Small intestine (tissue), 16 donors: Measurements from ENCODE around the gene FNIP1. TPM values are rescaled to one million over a fixed set of nuclear protein-coding genes. Genes with fewer than 3 reads are reported as not detected.
"Not testable (repeated sequence)": the region's sequence is repeated elsewhere in the genome, so short reads cannot be mapped to it uniquely, and the experiment has no call there.

Experiments
- DNase-seq, 2 donors: peaks; one replicate each; pipeline versions ENCODE4 v3.0.0 to v3.0.0-alpha.2; 2013
- FAIRE-seq: peaks from 2 replicates; lab custom pipeline; 2012; peaks lifted over from hg19 to GRCh38; lab: Jason Lieb, UNC
- H3K27ac ChIP-seq, 3 donors: one replicate each; pipeline ENCODE4 v1.5.1; 2013; ENCODE audit warnings: low read length in 2 of 3, mild to moderate bottlenecking in 2 of 3, control low read depth in 1 of 3, inconsistent platforms in 1 of 3, low read depth in 1 of 3, moderate library complexity in 1 of 3
- H3K27me3 ChIP-seq, 3 donors: one replicate each; pipeline ENCODE4 v1.6.1; 2013; ENCODE audit warnings: low read length in 3 of 3, inconsistent platforms in 1 of 3; ENCODE audit not compliant: control insufficient read depth in 3 of 3, insufficient read depth in 3 of 3
- H3K36me3 ChIP-seq, 3 donors: one replicate each; pipeline ENCODE4 v1.6.1; 2013; ENCODE audit warnings: low read length in 3 of 3, inconsistent platforms in 1 of 3, low read depth in 1 of 3, mild to moderate bottlenecking in 1 of 3, moderate library complexity in 1 of 3; ENCODE audit not compliant: control insufficient read depth in 3 of 3, insufficient read depth in 2 of 3
- H3K4me1 ChIP-seq, 3 donors: one replicate each; pipeline ENCODE4 v1.6.1; 2013; ENCODE audit warnings: low read length in 2 of 3, inconsistent platforms in 1 of 3, low read depth in 1 of 3, mild to moderate bottlenecking in 1 of 3, moderate library complexity in 1 of 3; ENCODE audit not compliant: control insufficient read depth in 3 of 3, insufficient read depth in 2 of 3
- H3K4me3 ChIP-seq, 3 donors: one replicate each; pipeline ENCODE4 v1.5.1; 2013; ENCODE audit warnings: low read length in 3 of 3, control low read depth in 1 of 3, inconsistent platforms in 1 of 3, low read depth in 1 of 3, mild to moderate bottlenecking in 1 of 3, moderate library complexity in 1 of 3
- H3K9me3 ChIP-seq, 2 donors: one replicate each; pipeline ENCODE4 v1.6.1; 2013; ENCODE audit warnings: low read depth in 1 of 2, low read length in 1 of 2; ENCODE audit not compliant: control insufficient read depth in 2 of 2, insufficient read depth in 1 of 2
- WGBS, 3 donors: extraction: QIAGEN DNeasy Blood & Tissue Kit; methylation state at CpG; one replicate each; pipeline ENCODE4 v1.1.7; 2013; 5-methylcytosine and 5-hydroxymethylcytosine counted together
- long read RNA-seq, 10 donors: transcript quantifications; one replicate each; lab custom pipeline, GENCODE V29; 2026
- polyA plus RNA-seq, 4 donors: library from polyadenylated mRNA; stranded (reverse) in 3 of 4; unstranded in 1 of 4; fragments of 200-250 nt in 3 of 4; fragments of 120-200 nt in 1 of 4; gene quantifications; one replicate each; pipeline versions ENCODE4 v1.2.1 to v1.2.3, GENCODE V29; 2013
- donor health status: healthy with polysubstance abuse.
- donor health status: control.
- donor health status: control.
- donor health status: Bipolar disorder and iron deficiency.
- donor health status: healthy.

The FNIP1 gene
- 10 to 100 TPM in 1 of 4 donors, 1 to 10 TPM in 3; 4.7 to 21.9 (median 5.7) TPM for polyA plus RNA-seq
- long read RNA-seq, donor 1, partial matches to known transcripts, result 0 of 2 reads
- long read RNA-seq, donor 1, other reads (novel, unspliced or antisense), result 0 of 2 reads
- long read RNA-seq, donor 2, result 0 reads
- long read RNA-seq, donor 3, result 0 reads
- long read RNA-seq, donor 4, result 0 reads
- long read RNA-seq, donor 5, result 0 reads
- long read RNA-seq, donor 6, full-length matches to known transcripts, result 1 of 1 reads
- long read RNA-seq, donor 6, partial matches to known transcripts, result 0 of 1 reads
- long read RNA-seq, donor 6, other reads (novel, unspliced or antisense), result 0 of 1 reads
- long read RNA-seq, donor 7, partial matches to known transcripts, result 0 of 2 reads
- long read RNA-seq, donor 7, other reads (novel, unspliced or antisense), result 0 of 2 reads
- long read RNA-seq, donor 8, result 0 reads
- long read RNA-seq, donor 9, result 0 reads
- long read RNA-seq, donor 10, full-length matches to known transcripts, result 1 of 1 reads
- long read RNA-seq, donor 10, partial matches to known transcripts, result 0 of 1 reads
- long read RNA-seq, donor 10, other reads (novel, unspliced or antisense), result 0 of 1 reads

GRCh38 chr5:131796793-131797693, at the start of gene FNIP1:
Gene FNIP1 (minus strand): TSS chr5:131797017. CDS start chr5:131796921, 96 bp downstream.
- 0 to 1% (median 0%) methylated on average over 71 to 79 of the region's 79 CpGs for WGBS, 3 donors
- Histone ChIP-seq H3K27me3 (no peaks in the 10 kb centered on the region), H3K4me3 (peak within 1 kb of the TSS; percentile 92 to 98 (median 93)), H3K9me3 (no peaks in the 10 kb centered on the region), H3K27ac (peak within 1 kb of the TSS; percentile 96 to 99 (median 96)), H3K36me3 (peaks cover 0 to 4% (median 0%) of the 10 kb centered on the region in 3 donors), H3K4me1 (peaks cover 0 to 5% (median 3%) of the 10 kb centered on the region in 3 donors)
- FAIRE-seq (no peak), DNase-seq (peak; percentile 99)

GRCh38 chr5:131846536-131846935, 49.7 kb upstream of the FNIP1 start:
- no peaks in the 10 kb centered on the region for H3K4me1 ChIP-seq
- FAIRE-seq (no peak), DNase-seq (no peak)
- H3K27ac ChIP-seq, result no peak overlapping the region
- peaks cover 0 to 20% of the 10 kb centered on the region in 2 donors for H3K9me3 ChIP-seq
- peaks cover 0 to 2% (median 0%) of the 10 kb centered on the region in 3 donors for H3K27me3 ChIP-seq
- H3K36me3 ChIP-seq, result no peaks in the 10 kb centered on the region
- WGBS, 3 donors, result 50 to 65% (median 61%) methylated on average over 1 of the region's 1 CpG
- no peak overlapping the region for H3K4me3 ChIP-seq

- Histone ChIP-seq H3K27me3 (peaks cover 0 to 2% (median 0%) of the 10 kb centered on the region in 3 donors), H3K36me3 (no peaks in the 10 kb centered on the region), H3K9me3 (peaks cover 0 to 24% of the 10 kb centered on the region in 2 donors), H3K4me1 (no peaks in the 10 kb centered on the region), H3K27ac (no peak overlapping the region), H3K4me3 (no peak overlapping the region)
- FAIRE-seq, result no peak
- no peak for DNase-seq
These were observed 49.0 kb upstream of the FNIP1 start for GRCh38 chr5:131845828-131846227.

- H3K4me1 ChIP-seq, H3K36me3 ChIP-seq, DNase-seq, H3K27ac ChIP-seq, H3K27me3 ChIP-seq, H3K4me3 ChIP-seq, FAIRE-seq: not testable (repeated sequence)
- WGBS, 3 donors, result 88 to 93% (median 88%) methylated on average over 1 of the region's 1 CpG
- H3K9me3 ChIP-seq, result peaks cover 0 to 21% of the 10 kb centered on the region in 2 donors
These were observed 46.2 kb upstream of the FNIP1 start for GRCh38 chr5:131842971-131843370.

DNA sequence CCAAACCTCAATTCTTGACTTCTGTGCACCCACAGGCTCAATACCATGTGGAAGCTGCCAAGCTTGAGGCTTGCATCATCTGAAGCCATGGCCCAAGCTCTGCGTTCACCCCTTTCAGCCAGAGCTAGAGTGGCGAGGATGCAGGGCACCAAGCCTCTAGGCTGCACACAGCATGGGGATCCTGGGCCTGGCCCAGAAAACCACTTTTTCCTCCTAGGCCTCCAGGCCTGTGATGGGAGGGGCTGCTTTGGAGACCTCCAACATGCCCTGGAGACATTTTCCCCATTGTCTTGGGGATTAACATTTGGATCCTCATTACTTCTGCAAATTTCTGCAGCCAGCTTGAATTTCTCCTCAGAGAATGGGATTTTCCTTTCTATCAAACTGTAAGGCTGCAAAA, 35.9 kb upstream of the FNIP1 start:
- WGBS, 3 donors, result 89 to 91% (median 90%) methylated on average over 2 of the region's 2 CpGs
- H3K4me1 ChIP-seq, H3K27ac ChIP-seq, H3K36me3 ChIP-seq, H3K27me3 ChIP-seq, FAIRE-seq, H3K9me3 ChIP-seq, H3K4me3 ChIP-seq, DNase-seq: not testable (repeated sequence)

GRCh38 chr5:131825404-131826013, 28.7 kb upstream of the FNIP1 start:
- WGBS, 3 donors, result 60 to 64% (median 63%) methylated on average over 2 of the region's 2 CpGs
- no peaks in the 10 kb centered on the region for H3K36me3 ChIP-seq

DNA sequence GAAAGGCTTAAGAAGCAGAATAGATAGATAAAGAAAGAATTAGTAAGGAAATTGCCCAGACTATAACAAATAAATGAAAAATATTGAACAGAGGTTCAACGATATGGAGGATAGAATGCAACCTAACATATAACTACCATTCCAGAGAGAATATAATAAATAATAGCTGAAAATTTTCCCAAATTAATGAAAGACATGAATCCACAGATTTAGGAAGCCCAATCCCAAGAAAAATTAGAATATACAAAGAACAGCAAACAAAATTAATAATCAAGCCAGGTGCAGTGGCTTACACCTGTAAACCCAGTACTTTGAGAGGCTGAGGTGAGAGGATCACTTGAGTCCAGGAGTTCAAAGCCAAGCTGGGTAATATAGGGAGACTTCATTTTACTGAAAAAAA, 27.8 kb upstream of the FNIP1 start:
- Histone ChIP-seq H3K9me3 (peaks cover 0 to 10% of the 10 kb centered on the region in 2 donors), H3K4me1 (no peaks in the 10 kb centered on the region), H3K4me3 (no peak overlapping the region), H3K36me3 (no peaks in the 10 kb centered on the region), H3K27ac (no peak overlapping the region), H3K27me3 (no peaks in the 10 kb centered on the region)
- FAIRE-seq (no peak), DNase-seq (no peak)
- 96 to 100% (median 96%) methylated on average over 1 of the region's 1 CpG for WGBS, 3 donors

More at GRCh38 chr5:131825404-131826013, 28.7 kb upstream of the FNIP1 start:
- no peaks in the 10 kb centered on the region for H3K4me1 ChIP-seq
- H3K4me3 ChIP-seq, result no peak overlapping the region
- FAIRE-seq (no peak), DNase-seq (no peak)
- no peaks in the 10 kb centered on the region for H3K27me3 ChIP-seq
- H3K27ac ChIP-seq, result no peak overlapping the region
- H3K9me3 ChIP-seq, result peaks cover 0 to 10% of the 10 kb centered on the region in 2 donors

DNA sequence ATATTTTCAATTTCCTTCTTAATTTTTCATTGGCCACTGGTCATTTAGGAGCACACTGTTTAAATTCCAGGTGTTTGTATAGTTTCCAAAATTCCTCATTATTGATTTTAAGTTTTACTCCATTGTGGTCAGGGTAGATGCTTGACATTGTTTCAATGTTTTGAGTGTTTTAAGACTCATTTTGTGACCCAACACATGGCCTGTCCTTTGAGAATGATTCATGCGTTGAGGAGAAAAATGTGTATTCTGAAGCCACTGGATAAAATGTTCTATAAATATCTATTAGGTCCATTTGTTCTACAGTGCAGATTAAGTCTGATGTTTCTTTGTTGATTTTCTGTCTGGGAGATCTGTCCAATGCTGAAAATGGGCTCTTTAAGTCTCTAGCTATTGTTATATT, 24.4 kb upstream of the FNIP1 start:
- no peaks in the 10 kb centered on the region for H3K27me3 ChIP-seq
- whole genome bisulfite sequencing, 3 donors, result 80 to 94% (median 83%) methylated on average over 1 of the region's 1 CpG
- DNase-seq, result no peak
- FAIRE-seq, result no peak
- H3K4me1 ChIP-seq, result no peaks in the 10 kb centered on the region
- peaks cover 0 to 5% of the 10 kb centered on the region in 2 donors for H3K9me3 ChIP-seq
- H3K36me3 ChIP-seq, result no peaks in the 10 kb centered on the region
- no peak overlapping the region for H3K4me3 ChIP-seq
- H3K27ac ChIP-seq, result no peak overlapping the region
